Measurements from ENCODE around the gene SLC26A9.
A peak's percentile ranks its signal among the peaks of the same experiment; 100 is the strongest.
"Not testable (repeated sequence)": the region's sequence is repeated elsewhere in the genome, so short reads cannot be mapped to it uniquely, and the experiment has no call there.

Gene SLC26A9

DNA sequence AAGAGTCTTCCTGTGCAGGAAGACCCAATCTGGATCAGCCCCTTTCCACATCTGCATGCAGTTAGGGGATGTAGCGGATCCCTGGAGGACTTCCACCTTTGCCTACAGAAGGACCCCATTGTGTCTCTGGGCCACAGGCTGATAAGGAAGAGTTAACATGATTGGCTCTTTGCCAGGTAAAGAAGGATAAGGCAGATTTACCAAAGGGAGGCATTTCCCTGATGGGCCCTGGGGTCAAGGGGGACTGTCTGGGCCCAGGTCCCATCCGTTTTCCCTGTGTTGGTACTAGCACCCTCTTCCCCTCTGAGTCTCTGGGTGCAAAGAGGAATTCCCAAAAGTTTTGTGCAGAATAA is 29.1 kb downstream of the SLC26A9 start:
- H3K27me3 ChIP-seq (ENCODE audit: control insufficient read depth in 5 of 5, insufficient read depth in 4 of 5, low read length in 5 of 5): peaks cover 0 to 7% (median 0%) of the 10 kb centered on the region in 5 donors
- H3K9me3 ChIP-seq (ENCODE audit: control insufficient read depth in 5 of 5, low read length in 5 of 5): no peaks in the 10 kb centered on the region
- H3K36me3 ChIP-seq (ENCODE audit: control insufficient read depth in 5 of 5, insufficient read depth in 5 of 5, low read length in 5 of 5): no peaks in the 10 kb centered on the region
- no peak overlapping the region for H3K27ac ChIP-seq (ENCODE audit: low read depth, low read length)
- H3K9ac ChIP-seq (ENCODE audit: low read length in 5 of 5): no peak overlapping the region
- H3K4me1 ChIP-seq (ENCODE audit: control insufficient read depth in 5 of 5, insufficient read depth in 5 of 5, low read length in 5 of 5): peaks cover 0 to 29% (median 27%) of the 10 kb centered on the region in 5 donors
- H3K4me3 ChIP-seq (ENCODE audit: low read depth in 1 of 5, low read length in 5 of 5): no peak overlapping the region

DNA sequence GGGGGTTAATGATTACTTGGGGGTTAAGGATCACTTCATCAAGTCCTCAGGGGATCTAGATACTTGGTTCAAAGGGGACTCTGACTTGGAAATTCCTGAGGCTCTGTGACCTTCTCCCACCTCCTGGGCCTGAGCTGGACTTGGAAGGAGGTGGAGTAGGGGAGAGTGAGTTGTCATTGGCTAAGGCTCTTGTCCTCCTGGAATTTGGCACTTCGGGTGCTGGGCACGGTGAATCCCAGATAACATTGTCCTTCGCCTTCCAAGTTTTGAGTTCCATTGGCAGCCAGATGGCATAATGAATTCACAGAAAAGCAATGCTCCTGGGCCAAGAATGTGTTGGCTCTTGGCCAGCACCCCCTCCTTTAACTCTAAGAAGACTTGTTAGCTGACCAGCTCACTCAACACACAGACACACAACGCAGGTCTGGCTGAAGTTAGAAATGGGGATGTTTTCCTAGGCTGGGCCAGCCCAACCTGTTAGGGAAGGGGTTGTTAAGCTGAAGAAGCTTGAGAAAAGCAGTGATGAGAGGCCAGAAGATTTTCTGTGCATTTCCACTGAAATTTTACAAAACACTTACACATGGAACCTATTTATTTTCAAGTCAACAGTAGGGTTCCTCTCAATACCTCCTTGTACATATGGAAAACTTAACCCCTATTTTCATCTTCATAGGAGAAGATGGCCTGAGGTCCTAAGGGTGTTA is 29.7 kb downstream of the SLC26A9 start:
- Histone ChIP-seq H3K9ac (ENCODE audit: low read length in 5 of 5) (no peak overlapping the region), H3K4me1 (ENCODE audit: control insufficient read depth in 5 of 5, insufficient read depth in 5 of 5, low read length in 5 of 5) (peaks cover 0 to 29% (median 27%) of the 10 kb centered on the region in 5 donors), H3K4me3 (ENCODE audit: low read depth in 1 of 5, low read length in 5 of 5) (no peak overlapping the region), H3K9me3 (ENCODE audit: control insufficient read depth in 5 of 5, low read length in 5 of 5) (no peaks in the 10 kb centered on the region), H3K27me3 (ENCODE audit: control insufficient read depth in 5 of 5, insufficient read depth in 4 of 5, low read length in 5 of 5) (peaks cover 0 to 7% (median 0%) of the 10 kb centered on the region in 5 donors), H3K27ac (ENCODE audit: low read depth, low read length) (peak overlapping the region; percentile 42), H3K36me3 (ENCODE audit: control insufficient read depth in 5 of 5, insufficient read depth in 5 of 5, low read length in 5 of 5) (no peaks in the 10 kb centered on the region)

DNA sequence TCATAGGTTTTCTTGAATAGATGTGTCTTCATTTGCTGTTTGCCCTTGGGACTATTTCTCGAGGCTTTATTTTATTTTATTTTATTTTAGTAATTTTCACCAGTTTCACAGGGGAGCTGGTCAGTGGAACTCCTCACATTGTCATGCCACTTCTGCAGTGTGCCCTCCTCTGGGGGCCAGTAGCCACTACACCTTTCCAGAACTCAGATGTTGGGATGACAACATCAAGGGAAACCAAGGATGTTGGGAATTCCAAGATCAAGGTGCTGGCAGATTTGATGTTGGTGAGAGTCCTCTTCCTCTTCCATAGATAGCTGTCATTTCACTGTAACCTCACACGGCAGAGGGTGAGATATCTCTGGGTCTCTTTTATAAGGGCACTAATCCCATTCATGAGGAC is 35.5 kb downstream of the SLC26A9 start:
- no peaks in the 10 kb centered on the region for H3K27me3 ChIP-seq (ENCODE audit: control insufficient read depth in 5 of 5, insufficient read depth in 4 of 5, low read length in 5 of 5)
- no peak overlapping the region for H3K9ac ChIP-seq (ENCODE audit: low read length in 5 of 5)
- peaks cover 0 to 1% (median 0%) of the 10 kb centered on the region in 5 donors for H3K4me1 ChIP-seq (ENCODE audit: control insufficient read depth in 5 of 5, insufficient read depth in 5 of 5, low read length in 5 of 5)
- H3K27ac ChIP-seq (ENCODE audit: low read depth, low read length): no peak overlapping the region
- H3K9me3 ChIP-seq (ENCODE audit: control insufficient read depth in 5 of 5, low read length in 5 of 5): peaks cover 0 to 7% (median 0%) of the 10 kb centered on the region in 5 donors
- no peaks in the 10 kb centered on the region for H3K36me3 ChIP-seq (ENCODE audit: control insufficient read depth in 5 of 5, insufficient read depth in 5 of 5, low read length in 5 of 5)
- H3K4me3 ChIP-seq (ENCODE audit: low read depth in 1 of 5, low read length in 5 of 5): no peak overlapping the region

DNA sequence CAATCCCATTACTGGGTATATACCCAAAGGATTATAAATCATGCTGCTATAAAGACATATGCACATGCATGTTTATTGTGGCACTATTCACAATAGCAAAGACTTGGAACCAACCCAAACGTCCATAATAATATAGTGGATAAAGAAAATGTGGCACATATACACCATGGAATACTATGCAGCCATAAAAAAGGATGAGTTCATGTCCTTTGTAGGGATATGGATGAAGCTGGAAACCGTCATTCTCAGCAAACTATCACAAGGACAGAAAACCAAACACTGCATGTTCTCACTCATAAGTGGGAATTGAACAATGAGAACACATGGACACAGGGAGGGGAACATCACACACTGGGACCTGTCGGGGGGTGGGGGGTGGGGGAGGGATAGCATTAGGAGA is 38.2 kb downstream of the SLC26A9 start:
- not testable (repeated sequence) for H3K4me3 ChIP-seq (ENCODE audit: low read depth in 1 of 5, low read length in 5 of 5); H3K9ac ChIP-seq (ENCODE audit: low read length in 5 of 5); H3K36me3 ChIP-seq (ENCODE audit: control insufficient read depth in 5 of 5, insufficient read depth in 5 of 5, low read length in 5 of 5); H3K27me3 ChIP-seq (ENCODE audit: control insufficient read depth in 5 of 5, insufficient read depth in 4 of 5, low read length in 5 of 5); H3K27ac ChIP-seq (ENCODE audit: low read depth, low read length); H3K4me1 ChIP-seq (ENCODE audit: control insufficient read depth in 5 of 5, insufficient read depth in 5 of 5, low read length in 5 of 5)
- peaks cover 0 to 11% (median 0%) of the 10 kb centered on the region in 5 donors for H3K9me3 ChIP-seq (ENCODE audit: control insufficient read depth in 5 of 5, low read length in 5 of 5)

DNA sequence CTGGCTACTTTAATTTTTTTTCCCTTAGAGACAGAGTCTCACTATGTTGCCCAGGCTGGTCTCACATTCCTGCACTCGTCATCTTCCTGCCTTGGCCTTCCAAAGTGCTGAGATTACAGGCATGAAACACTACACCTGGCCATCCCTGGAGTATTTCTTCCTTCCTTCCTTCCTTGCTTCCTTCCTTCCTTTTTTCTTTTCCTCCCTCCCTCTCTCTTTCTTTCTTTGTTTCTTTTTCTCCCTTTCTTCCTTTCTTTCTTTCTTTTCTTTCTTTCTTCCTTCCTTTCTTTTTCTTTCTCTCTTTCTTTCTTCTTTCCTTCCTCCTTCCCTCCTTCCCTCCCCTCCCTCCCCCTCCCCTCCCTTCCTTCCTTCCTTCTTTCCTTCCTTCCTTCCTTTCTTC is 46.9 kb downstream of the SLC26A9 start:
- Histone ChIP-seq H3K9me3 (ENCODE audit: control insufficient read depth in 5 of 5, low read length in 5 of 5) (peaks cover 0 to 12% (median 3%) of the 10 kb centered on the region in 5 donors), H3K27ac (ENCODE audit: low read depth, low read length) (no peak overlapping the region), H3K9ac (ENCODE audit: low read length in 5 of 5) (no peak overlapping the region), H3K36me3 (ENCODE audit: control insufficient read depth in 5 of 5, insufficient read depth in 5 of 5, low read length in 5 of 5) (peaks cover 0 to 6% (median 0%) of the 10 kb centered on the region in 5 donors), H3K4me3 (ENCODE audit: low read depth in 1 of 5, low read length in 5 of 5) (no peak overlapping the region), H3K27me3 (ENCODE audit: control insufficient read depth in 5 of 5, insufficient read depth in 4 of 5, low read length in 5 of 5) (peaks cover 0 to 4% (median 0%) of the 10 kb centered on the region in 5 donors), H3K4me1 (ENCODE audit: control insufficient read depth in 5 of 5, insufficient read depth in 5 of 5, low read length in 5 of 5) (no peaks in the 10 kb centered on the region)

DNA sequence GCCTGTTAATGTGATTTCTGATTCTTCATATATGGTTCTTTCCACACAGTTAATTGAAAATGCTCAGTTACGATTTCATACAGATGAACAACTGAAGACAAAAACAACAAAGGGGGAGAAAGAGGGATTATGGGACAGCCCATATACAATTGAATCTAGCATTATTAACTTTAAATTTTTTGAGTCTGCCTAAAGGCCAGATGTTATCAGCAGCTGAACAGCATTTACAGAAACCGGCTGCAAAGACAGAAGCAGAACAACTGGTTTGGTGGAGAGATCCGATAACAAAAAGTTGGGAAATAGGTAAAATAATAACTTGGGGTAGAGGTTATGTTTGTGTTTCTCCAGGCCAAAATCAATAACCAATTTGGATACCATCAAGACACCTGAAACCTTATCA is 49.1 kb downstream of the SLC26A9 start:
- H3K27ac ChIP-seq (ENCODE audit: low read depth, low read length); H3K9ac ChIP-seq (ENCODE audit: low read length in 5 of 5); H3K27me3 ChIP-seq (ENCODE audit: control insufficient read depth in 5 of 5, insufficient read depth in 4 of 5, low read length in 5 of 5): not testable (repeated sequence)

DNA sequence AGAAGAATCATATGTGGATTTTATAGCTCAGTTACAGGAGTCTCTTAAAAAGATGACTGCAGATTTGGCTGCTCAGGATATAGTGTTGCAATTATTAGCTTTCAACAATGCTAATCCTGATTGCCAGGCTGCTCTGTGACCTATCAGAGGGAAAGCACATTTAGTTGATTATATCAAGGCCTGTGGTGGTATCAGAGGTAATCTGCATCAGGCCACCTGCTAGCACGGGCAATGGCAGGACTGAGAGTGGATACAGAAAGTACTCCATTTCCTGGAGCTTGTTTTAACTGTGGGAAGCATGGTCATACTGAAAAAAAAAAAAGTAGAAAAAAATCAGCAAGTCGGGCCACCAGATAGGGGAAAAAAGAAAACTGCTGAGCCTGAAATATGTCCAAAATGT is 51.1 kb downstream of the SLC26A9 start:
- H3K9ac ChIP-seq (ENCODE audit: low read length in 5 of 5); H3K4me3 ChIP-seq (ENCODE audit: low read depth in 1 of 5, low read length in 5 of 5); H3K36me3 ChIP-seq (ENCODE audit: control insufficient read depth in 5 of 5, insufficient read depth in 5 of 5, low read length in 5 of 5); H3K4me1 ChIP-seq (ENCODE audit: control insufficient read depth in 5 of 5, insufficient read depth in 5 of 5, low read length in 5 of 5); H3K27ac ChIP-seq (ENCODE audit: low read depth, low read length); H3K9me3 ChIP-seq (ENCODE audit: control insufficient read depth in 5 of 5, low read length in 5 of 5); H3K27me3 ChIP-seq (ENCODE audit: control insufficient read depth in 5 of 5, insufficient read depth in 4 of 5, low read length in 5 of 5): not testable (repeated sequence)

More for the DNA sequence above, 49.1 kb downstream of the SLC26A9 start:
- not testable (repeated sequence) for H3K4me1 ChIP-seq (ENCODE audit: control insufficient read depth in 5 of 5, insufficient read depth in 5 of 5, low read length in 5 of 5); H3K36me3 ChIP-seq (ENCODE audit: control insufficient read depth in 5 of 5, insufficient read depth in 5 of 5, low read length in 5 of 5); H3K4me3 ChIP-seq (ENCODE audit: low read depth in 1 of 5, low read length in 5 of 5)
- peaks cover 0 to 12% (median 3%) of the 10 kb centered on the region in 5 donors for H3K9me3 ChIP-seq (ENCODE audit: control insufficient read depth in 5 of 5, low read length in 5 of 5)

DNA sequence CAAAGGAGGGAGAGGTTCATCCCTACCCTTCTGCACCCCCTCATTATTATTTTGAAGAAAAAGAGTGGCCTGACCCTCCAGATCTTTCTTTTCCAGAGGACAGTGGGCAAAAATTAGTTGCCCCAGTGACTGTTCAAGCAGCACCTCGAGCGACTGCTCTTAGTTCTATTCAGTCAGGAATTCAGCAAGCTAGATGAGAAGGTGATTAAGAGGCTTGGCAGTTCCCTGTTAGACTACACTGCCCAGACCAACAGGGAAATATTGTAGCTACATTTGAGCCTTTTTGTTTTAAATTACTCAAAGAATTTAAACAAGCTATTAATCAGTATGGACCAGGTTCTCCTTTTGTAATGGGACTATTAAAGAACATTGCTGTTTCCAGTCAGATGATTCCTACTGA is 51.8 kb downstream of the SLC26A9 start:
- H3K9ac ChIP-seq (ENCODE audit: low read length in 5 of 5): not testable (repeated sequence)

DNA sequence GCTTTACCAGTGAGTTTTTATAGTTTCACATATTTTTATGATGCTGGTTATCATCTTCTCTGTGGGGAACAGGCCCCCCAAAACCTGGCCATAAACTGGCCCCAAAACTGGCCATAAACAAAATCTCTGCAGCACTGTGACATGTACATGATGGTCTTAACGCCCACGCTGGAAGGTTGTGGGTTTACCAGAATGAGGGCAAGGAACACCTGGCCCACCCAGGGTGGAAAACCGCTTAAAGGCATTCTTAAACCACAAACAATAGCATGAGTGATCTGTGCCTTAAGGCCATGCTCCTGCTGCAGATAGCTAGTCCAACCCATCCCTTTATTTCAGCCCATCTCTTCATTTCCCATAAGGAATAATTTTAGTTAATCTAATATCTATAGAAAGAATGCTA is 52.6 kb downstream of the SLC26A9 start:
- H3K27ac ChIP-seq (ENCODE audit: low read depth, low read length); H3K27me3 ChIP-seq (ENCODE audit: control insufficient read depth in 5 of 5, insufficient read depth in 4 of 5, low read length in 5 of 5); H3K9me3 ChIP-seq (ENCODE audit: control insufficient read depth in 5 of 5, low read length in 5 of 5); H3K4me1 ChIP-seq (ENCODE audit: control insufficient read depth in 5 of 5, insufficient read depth in 5 of 5, low read length in 5 of 5); H3K9ac ChIP-seq (ENCODE audit: low read length in 5 of 5); H3K36me3 ChIP-seq (ENCODE audit: control insufficient read depth in 5 of 5, insufficient read depth in 5 of 5, low read length in 5 of 5); H3K4me3 ChIP-seq (ENCODE audit: low read depth in 1 of 5, low read length in 5 of 5): not testable (repeated sequence)

More for the DNA sequence above, 51.8 kb downstream of the SLC26A9 start:
- not testable (repeated sequence) for H3K27ac ChIP-seq (ENCODE audit: low read depth, low read length); H3K4me1 ChIP-seq (ENCODE audit: control insufficient read depth in 5 of 5, insufficient read depth in 5 of 5, low read length in 5 of 5); H3K27me3 ChIP-seq (ENCODE audit: control insufficient read depth in 5 of 5, insufficient read depth in 4 of 5, low read length in 5 of 5); H3K4me3 ChIP-seq (ENCODE audit: low read depth in 1 of 5, low read length in 5 of 5); H3K9me3 ChIP-seq (ENCODE audit: control insufficient read depth in 5 of 5, low read length in 5 of 5); H3K36me3 ChIP-seq (ENCODE audit: control insufficient read depth in 5 of 5, insufficient read depth in 5 of 5, low read length in 5 of 5)

DNA sequence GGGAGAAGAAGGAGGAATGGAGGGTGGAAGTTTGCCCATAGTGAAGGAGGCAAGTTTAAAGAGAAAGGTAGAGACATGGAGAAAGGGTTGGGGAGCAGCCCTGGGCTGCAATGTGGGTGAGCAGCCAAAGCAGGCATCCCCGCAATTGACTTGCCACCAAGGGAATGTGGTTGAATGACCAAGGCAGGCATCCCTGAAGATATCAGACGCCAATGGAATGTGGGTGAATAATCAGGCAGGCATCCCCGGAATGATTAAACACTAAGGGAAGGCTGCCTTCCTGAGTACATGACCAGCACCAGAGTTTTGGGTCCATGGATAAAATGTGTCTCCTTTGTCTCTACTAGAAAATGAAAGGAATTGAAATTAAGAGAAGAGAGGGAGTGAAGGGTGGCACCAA is 53.5 kb downstream of the SLC26A9 start:
- not testable (repeated sequence) for H3K4me3 ChIP-seq (ENCODE audit: low read depth in 1 of 5, low read length in 5 of 5); H3K9ac ChIP-seq (ENCODE audit: low read length in 5 of 5); H3K36me3 ChIP-seq (ENCODE audit: control insufficient read depth in 5 of 5, insufficient read depth in 5 of 5, low read length in 5 of 5); H3K9me3 ChIP-seq (ENCODE audit: control insufficient read depth in 5 of 5, low read length in 5 of 5); H3K4me1 ChIP-seq (ENCODE audit: control insufficient read depth in 5 of 5, insufficient read depth in 5 of 5, low read length in 5 of 5); H3K27me3 ChIP-seq (ENCODE audit: control insufficient read depth in 5 of 5, insufficient read depth in 4 of 5, low read length in 5 of 5); H3K27ac ChIP-seq (ENCODE audit: low read depth, low read length)

DNA sequence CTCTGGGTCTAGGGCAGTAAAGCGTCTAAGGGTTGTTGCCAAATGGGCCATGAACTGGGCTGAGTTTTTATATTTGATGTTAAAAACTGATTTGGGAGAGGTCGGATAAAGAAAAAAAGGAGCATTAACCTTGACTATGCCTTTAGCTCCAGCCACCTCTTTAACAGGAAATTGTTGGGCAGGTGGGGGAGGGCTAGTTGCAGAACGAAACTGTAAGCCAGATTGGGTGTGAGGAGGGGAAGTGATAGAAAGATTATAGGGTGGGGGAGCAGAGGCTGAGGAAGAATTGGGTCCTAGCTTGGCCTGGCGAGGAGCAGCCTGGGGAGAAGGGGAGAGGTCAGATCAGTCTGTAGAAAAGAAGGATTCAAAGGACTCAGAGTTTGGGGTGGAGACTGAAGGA is 54.2 kb downstream of the SLC26A9 start:
- not testable (repeated sequence) for H3K9ac ChIP-seq (ENCODE audit: low read length in 5 of 5); H3K27ac ChIP-seq (ENCODE audit: low read depth, low read length); H3K27me3 ChIP-seq (ENCODE audit: control insufficient read depth in 5 of 5, insufficient read depth in 4 of 5, low read length in 5 of 5); H3K4me1 ChIP-seq (ENCODE audit: control insufficient read depth in 5 of 5, insufficient read depth in 5 of 5, low read length in 5 of 5); H3K36me3 ChIP-seq (ENCODE audit: control insufficient read depth in 5 of 5, insufficient read depth in 5 of 5, low read length in 5 of 5); H3K9me3 ChIP-seq (ENCODE audit: control insufficient read depth in 5 of 5, low read length in 5 of 5); H3K4me3 ChIP-seq (ENCODE audit: low read depth in 1 of 5, low read length in 5 of 5)

Data from subcutaneous abdominal adipose tissue (tissue), 5 donors.